GM18951 (cell line): ENCODE results near the gene AFF3.

ENCODE experiments used
- POLR2A ChIP-seq: IDR thresholded peaks from 4 replicates; pipeline ENCODE4 v1.6.1; 2011; ENCODE audit warnings: mild to moderate bottlenecking; ENCODE audit not compliant: insufficient read length, insufficient read depth; ENCODE audit errors: extremely low read depth
- in situ Hi-C: fragments of 300-500 bp; cut with MboI; formaldehyde crosslinking; loops from one replicate; pipeline ENCODE4 v1.12.0; 2022; ENCODE audit warnings: low sequenced_read_pairs, mixed read lengths, inconsistent platforms; ENCODE audit not compliant: unreplicated experiment

AFF3 gene

GRCh38 chr2:99834426-99834825 lies 308.0 kb downstream of the AFF3 start:
- no peak for TF ChIP-seq POLR2A
- in situ Hi-C loops, result no loop called here

- in situ Hi-C loops, result no loop called here
- TF ChIP-seq POLR2A, result no peak
Measured at GRCh38 chr2:99833586-99834201, 308.7 kb downstream of the AFF3 start.

GRCh38 chr2:99832926-99833325 lies 309.5 kb downstream of the AFF3 start:
- in situ Hi-C loops, result no loop called here
- no peak for TF ChIP-seq POLR2A

GRCh38 chr2:99831772-99832171 lies 310.6 kb downstream of the AFF3 start:
- TF ChIP-seq POLR2A, result no peak
- in situ Hi-C loops, result no loop called here

- no peak for TF ChIP-seq POLR2A
- in situ Hi-C loops, result no loop called here
Measured at GRCh38 chr2:99827296-99827999, 314.9 kb downstream of the AFF3 start.

- no peak for TF ChIP-seq POLR2A
- in situ Hi-C loops, result no loop called here
Measured at GRCh38 chr2:99825630-99826029, 316.8 kb downstream of the AFF3 start.

GRCh38 chr2:99824758-99825157 lies 317.6 kb downstream of the AFF3 start:
- in situ Hi-C loops, result no loop called here
- TF ChIP-seq POLR2A, result no peak

- in situ Hi-C loops, result no loop called here
- TF ChIP-seq POLR2A, result no peak
Measured at GRCh38 chr2:99822474-99823207, 319.7 kb downstream of the AFF3 start.

GRCh38 chr2:99821984-99822383 lies 320.4 kb downstream of the AFF3 start:
- in situ Hi-C loops, result no loop called here
- no peak for TF ChIP-seq POLR2A

- in situ Hi-C loops, result no loop called here
- no peak for TF ChIP-seq POLR2A
Measured at GRCh38 chr2:99821572-99821971, 320.8 kb downstream of the AFF3 start.

GRCh38 chr2:99821039-99821438 lies 321.4 kb downstream of the AFF3 start:
- no peak for TF ChIP-seq POLR2A

GRCh38 chr2:99819766-99820165 lies 322.6 kb downstream of the AFF3 start:
- TF ChIP-seq POLR2A, result no peak
- in situ Hi-C loops, result no loop called here

More at GRCh38 chr2:99821039-99821438, 321.4 kb downstream of the AFF3 start:
- in situ Hi-C loops, result no loop called here

GRCh38 chr2:99818842-99819241 lies 323.5 kb downstream of the AFF3 start:
- in situ Hi-C loops, result no loop called here

GRCh38 chr2:99816908-99817307 lies 325.5 kb downstream of the AFF3 start:
- in situ Hi-C loops, result no loop called here

More at GRCh38 chr2:99818842-99819241, 323.5 kb downstream of the AFF3 start:
- TF ChIP-seq POLR2A, result no peak

GRCh38 chr2:99812426-99812825 lies 330.0 kb downstream of the AFF3 start:
- in situ Hi-C loops, result no loop called here

More at GRCh38 chr2:99816908-99817307, 325.5 kb downstream of the AFF3 start:
- TF ChIP-seq POLR2A, result no peak

More at GRCh38 chr2:99812426-99812825, 330.0 kb downstream of the AFF3 start:
- TF ChIP-seq POLR2A, result no peak
